ENCODE results near the gene ANTXR1.

The ANTXR1 gene

DNA sequence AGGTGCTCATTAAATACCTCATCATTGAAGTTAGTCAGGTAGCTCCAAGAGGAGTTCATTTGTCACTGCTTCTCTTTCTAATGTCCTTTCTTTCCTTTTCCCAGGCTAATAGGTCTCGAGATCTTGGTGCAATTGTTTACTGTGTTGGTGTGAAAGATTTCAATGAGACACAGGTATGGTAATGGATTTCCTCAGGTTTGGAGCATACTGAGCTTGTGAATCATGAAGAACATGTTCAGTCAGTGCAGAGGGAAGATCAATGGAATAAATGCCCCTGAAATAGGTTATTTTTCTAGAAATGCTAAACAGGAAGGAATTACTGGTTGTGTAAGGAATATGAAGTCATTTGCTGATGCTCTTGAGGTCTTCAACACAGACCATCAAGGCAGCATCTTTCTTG is 62.5 kb downstream of the ANTXR1 start:
- no peak for DNase-seq

DNA sequence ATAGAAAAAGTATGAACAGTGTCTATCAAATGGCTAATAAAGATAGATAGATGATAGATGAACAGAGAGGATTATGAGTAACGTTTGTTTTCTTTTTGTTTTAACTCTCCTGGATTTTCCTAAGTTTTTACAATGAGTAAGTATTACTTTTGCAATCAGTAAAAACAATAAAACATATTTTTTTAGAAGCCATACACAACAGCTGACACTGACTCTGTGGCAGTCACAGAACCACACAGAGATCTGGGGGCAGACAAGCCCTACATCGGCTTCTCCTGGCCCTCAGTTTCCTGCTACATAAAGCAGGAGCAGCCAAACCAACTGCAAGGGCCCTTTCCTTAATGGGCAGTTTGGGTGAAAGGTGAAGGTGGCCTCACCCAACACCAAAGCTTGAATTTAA is 63.6 kb downstream of the ANTXR1 start:
- no peak for DNase-seq

DNA sequence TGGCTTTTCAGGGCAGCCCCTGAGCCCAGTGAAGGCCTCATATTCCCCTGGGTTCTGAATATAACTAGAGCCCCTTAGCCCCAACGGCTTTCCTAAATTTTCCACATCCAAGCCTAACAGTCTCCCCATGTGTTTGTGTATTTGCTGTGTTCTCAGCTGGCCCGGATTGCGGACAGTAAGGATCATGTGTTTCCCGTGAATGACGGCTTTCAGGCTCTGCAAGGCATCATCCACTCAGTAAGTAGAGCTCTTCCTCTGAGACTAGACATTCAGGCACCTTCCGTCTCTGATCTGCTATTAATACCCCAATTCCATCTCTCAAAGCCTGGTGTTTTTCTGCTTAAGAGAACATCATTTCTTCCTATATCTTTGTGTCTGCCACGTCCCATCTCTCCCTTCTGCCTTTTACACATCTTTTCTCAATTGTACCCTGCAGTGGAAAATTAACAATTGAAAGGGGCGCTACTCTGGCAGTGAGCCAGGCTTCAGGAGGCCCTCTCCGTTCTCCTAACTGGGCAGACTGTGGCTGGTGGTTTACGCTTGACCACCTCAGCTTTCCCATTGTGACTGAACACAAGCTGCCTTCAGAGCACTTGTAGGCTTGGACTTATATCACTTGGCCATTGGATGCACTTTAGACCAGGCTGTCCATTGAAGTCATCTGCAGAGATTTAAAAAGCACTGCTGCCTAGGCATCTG is 64.4 kb downstream of the ANTXR1 start:
- no peak for DNase-seq

DNA sequence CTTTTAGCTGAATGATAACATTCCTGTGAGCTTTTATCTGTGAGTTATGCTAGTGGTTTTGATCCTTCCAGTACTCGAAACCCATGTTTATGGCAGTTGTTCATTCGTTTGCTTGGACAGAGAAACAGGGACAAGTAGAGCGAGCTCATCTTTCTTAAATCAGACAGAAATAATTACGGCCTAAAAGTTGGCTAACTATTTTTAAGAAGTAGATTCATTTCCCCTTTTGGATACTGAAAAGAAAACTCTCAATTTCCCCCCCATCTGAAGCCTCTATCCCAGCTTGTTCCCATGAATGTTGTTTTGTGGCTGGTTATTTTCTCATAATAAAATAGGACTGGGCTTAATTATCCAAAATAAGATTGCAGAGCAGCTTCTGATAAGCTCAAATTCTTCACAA is 67.1 kb downstream of the ANTXR1 start:
- DNase-seq: no peak

DNA sequence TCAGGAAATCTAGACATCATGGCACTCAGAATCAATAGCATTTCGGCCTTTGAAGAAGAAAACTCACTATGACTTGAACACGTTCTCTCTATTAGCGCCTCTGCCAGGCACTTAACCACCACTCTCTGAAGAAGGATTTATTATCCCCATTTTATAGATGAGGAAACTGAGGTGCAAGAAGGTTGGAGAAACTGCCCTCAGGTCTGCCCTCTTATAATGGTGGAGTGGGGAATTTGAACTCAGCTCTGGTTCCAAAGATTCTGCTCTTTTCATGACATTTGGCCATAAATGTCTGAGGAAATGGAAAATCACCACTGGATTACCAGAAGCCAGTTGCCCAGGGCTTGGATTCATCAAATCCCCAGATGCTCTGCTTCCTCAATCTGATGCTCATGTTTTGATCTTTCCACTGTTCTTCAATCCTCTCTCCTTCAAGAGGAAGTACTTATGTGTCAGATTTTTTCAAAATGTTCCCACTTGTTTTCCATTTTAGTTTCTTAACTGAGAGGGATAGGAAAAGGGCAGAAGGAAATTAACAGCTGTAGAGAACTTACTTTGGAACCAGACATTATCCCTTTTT is 68.1 kb downstream of the ANTXR1 start:
- DNase-seq: no peak

DNA sequence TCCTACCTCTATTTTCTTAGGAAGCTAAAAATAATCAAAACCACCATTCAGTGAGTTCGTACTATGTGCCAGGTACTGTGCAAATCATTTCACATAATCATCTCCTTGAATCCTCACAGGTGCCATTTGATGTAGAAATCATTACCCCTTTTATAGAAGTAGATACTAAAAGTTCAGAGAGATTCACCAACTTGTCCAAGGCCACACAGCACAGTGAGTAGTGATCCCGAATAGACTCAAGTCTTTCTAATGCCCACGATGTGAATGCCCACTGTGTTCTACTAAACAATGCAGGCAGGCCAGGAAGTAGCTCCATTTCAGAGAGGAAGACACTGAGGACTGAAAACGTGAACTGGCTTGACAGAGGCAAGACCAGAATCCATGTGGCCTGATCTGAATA is 68.8 kb downstream of the ANTXR1 start:
- DNase-seq: no peak

DNA sequence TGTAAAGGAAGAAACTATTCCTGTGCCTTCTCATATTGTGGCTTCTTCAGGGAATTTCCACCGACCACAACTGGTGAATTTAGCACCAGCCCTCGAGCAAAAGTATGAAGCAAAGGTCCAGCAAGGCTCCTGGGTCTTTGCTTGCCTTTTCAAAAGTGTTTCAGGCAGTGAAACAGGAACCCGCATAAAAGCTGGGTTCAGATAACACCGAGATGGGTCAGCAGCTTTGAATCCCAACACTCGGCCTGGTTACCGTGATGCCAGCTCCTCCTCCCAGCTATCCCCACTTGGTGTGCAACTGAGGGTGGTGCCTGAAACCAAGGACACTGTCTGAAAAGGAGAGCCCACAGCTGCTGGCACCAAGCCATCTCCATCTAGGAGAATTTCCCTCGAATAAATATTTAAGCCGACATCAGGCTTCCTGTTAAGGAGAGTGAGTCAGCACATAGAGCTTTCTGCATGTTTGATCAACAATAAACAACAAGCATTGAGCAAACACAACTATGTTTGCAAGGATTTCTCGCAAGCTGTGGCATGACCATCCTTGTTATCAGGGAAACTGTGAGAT is 69.5 kb downstream of the ANTXR1 start:
- no peak for DNase-seq

DNA sequence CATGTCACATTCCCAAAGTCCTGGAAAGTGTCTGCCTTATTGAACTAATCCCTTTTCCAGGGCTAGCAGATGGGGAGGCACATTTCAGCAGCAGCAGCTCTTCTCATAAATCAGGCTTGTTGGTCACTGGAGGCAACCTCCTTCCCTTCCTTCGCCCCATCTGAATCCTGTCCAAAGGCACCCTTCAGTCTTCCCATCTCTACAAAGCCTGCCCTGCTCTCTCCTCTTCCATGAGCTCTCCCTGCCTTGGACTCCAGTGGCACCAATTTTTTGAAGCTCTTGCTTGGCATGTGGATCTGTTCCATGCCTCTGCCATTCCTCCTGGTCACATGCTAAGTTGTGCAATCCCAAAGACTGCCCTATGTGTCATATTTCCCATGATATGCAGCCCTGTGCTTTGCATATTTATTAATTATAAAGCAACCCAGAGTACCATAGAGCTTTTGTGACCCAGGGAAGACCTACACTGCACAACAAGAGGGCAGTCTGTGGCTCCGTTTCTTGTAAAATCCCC is 70.3 kb downstream of the ANTXR1 start:
- no peak for DNase-seq

DNA sequence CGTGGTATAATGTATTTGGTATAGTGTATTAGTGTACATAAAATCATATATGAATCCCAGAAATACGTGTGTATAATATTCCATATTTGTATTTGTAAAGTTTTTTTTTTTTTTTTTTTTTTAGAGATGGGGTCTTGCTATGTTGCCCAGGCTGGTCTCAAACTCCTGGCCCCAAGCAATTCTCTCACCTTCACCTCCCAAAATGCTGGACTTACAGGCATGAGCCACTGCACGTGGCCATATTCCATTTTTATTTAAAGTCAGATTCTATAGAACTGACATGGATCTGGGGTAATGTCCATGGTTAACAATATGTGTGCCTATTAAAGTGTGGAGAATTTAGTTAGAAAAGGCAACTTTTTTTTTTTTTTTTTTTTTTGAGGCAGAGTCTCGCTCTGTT is 71.5 kb downstream of the ANTXR1 start:
- DNase-seq: no peak

DNA sequence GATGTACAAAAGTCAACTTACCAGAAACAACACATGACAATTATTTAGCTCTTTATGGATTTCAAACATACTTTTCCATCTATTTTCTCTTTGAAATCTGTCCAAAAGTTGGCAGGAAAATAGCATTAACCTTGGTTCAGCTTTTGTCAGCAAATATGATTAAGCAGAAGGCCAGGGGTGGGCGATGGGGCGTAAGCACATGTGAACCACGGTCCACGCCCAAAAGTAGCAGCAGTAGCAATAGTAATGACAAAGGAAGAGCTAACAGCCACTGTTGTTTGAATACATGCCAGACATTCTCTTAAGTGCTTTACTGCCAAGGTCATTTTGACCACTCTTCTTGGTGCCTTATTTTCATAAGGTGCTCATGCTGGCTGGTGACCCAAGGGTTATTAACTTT is 73.5 kb downstream of the ANTXR1 start:
- no peak for DNase-seq

DNA sequence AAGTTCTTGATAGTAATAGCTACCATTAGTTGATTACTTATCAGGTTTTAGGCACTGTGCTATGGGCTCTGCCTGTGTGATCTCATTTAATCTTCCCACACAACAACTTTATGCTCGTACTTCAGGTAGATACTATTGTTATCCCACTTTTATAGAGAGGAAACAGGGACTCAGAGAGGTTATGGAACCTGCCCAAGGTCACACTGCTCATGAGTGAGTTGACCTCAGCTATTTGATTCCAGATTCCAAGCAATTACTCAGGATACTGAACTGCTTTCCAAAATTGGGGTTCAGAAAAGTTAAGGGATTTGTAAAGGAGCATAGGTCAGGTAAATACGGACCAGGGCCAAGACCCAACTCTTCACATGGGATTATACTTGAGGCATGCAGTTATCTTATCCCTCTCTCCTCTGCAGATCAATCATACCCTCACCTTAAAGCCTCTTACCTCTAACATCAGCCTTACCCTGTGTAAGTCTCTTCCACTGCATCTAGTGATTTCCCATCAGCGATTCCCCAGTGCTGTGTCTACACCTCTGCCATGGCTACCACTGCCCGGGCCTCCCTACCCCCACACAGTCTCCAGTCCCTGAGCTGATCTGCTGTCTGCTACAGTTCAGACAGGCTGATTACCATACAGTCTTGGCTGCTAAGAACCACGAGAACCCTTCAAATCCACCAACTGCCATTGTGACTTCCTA is 74.4 kb downstream of the ANTXR1 start:
- DNase-seq: no peak

DNA sequence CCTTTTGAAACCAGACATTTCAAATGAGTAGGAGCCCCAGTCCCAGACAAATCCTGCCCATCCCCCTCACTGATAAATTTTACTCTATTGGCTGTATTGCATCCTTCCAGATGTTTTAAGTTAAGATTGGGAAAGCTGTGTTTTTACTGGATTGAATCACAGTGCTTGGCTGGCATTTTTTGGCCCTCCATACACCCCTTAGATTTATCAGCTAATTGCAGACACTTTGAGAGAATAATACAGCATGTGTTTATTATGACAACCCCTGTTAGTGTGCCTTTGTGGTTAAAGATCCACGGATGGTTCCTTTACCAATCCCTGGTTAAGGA is 74.9 kb downstream of the ANTXR1 start:
- no peak for DNase-seq

DNA sequence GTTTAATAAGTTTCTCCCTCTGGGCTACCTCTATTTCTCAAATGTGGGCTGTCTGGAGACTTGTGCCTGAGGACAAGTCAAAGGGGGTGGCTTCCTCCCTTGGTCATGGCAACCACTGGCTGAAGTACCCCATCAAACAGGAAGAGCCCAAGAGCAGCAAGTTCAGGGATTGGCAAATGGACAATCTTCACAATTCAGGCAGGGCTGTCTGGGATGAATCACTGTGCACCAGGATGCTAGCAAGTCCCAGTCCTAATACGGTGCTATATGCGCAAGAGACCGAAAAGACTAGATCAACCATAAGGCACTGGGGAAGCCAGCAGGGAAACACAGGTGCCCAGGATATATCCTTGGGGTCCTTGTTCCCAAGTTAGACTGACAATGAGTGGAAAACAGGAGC is 75.5 kb downstream of the ANTXR1 start:
- DNase-seq: no peak

DNA sequence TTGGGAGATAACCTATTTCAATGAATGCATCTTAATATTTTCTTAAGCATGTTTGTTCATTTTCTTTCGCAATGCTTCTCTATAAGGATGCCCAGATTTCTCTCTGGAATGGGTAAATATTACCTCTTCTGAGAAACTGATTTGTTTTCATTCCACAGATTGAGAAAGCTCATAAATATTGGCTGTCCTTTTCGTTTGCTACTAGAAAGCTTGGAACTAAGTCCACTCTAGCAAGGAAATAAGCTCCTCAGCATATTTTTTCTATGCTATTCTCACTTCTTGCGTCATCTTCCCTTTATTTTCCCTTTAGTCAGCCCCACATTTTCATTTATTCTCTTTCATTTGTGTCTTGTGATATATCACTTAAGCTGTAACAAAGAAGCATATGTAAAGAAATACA is 76.3 kb downstream of the ANTXR1 start:
- no peak for DNase-seq

DNA sequence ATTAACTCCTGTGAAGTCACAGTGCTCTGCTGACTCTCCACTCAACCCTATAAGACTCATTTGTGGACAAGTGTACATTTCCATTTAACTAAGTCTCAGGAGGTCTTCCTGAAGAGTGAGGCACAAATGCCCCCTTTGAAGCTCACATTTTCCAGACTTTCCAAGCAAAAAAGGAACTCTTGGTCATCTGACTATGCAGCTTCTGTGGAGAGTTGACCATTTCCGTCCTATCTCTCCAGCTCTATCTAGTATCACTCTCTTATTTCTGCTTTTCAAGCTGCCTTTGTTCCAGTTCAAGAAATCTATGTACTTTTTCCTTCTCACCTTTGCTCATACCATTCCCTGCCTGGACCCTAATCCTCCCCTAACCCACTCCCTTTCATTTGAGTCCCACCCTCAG is 77.0 kb downstream of the ANTXR1 start:
- DNase-seq: no peak

DNA sequence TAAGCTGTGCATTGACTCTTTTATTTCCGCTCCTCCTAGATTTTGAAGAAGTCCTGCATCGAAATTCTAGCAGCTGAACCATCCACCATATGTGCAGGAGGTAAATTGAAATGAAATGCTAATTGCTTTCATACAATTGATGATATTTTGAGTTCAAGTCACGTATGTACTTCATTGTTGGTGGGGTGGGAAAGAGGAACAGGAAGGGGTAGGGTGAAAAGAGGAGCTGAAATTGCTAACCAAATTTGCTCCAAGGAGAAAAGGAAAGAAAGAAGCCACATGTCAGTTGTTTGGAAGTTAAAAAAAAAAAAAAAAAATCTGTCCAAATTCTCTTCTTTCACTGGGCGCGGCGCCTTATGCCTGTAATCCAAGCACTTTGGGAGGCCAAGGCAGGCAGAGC is 77.8 kb downstream of the ANTXR1 start:
- DNase-seq: no peak

DNA sequence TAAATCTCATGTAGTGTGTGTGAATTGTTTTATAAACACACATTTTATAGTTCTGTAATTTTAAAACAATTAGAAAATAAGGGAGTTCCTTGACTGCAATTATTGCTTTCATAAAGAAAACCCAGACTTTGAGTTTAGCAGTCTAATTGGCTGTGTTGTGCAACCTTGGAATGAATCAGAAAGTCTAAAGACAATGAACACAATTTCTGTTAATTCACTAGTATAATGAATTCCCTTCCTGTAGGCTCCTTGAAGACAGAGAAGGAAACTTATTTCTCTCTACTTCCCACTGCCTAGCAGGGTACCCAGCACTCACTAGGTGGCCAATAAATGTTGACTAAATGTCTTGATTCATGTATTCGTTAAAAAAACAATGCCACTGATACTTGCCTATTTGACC is 79.9 kb downstream of the ANTXR1 start:
- DNase-seq: no peak

DNA sequence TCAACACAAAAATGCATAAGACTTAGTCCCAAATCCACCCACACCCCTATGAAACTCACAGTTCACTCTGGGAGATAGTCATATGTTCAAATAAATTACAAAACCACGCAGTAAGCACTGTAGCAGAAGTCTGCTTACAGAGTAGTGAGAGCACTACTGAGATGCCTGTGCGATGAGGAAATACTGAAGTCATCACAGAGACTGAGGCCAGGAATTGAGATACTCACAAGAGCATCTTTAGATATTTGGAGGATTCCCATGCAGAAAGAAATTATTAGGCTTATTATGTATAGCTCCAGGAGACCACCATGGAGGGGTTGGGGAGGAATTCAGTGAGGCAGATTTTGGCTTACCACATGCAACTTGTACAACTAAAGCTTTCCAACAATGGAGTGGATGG is 82.3 kb downstream of the ANTXR1 start:
- no peak for DNase-seq

DNA sequence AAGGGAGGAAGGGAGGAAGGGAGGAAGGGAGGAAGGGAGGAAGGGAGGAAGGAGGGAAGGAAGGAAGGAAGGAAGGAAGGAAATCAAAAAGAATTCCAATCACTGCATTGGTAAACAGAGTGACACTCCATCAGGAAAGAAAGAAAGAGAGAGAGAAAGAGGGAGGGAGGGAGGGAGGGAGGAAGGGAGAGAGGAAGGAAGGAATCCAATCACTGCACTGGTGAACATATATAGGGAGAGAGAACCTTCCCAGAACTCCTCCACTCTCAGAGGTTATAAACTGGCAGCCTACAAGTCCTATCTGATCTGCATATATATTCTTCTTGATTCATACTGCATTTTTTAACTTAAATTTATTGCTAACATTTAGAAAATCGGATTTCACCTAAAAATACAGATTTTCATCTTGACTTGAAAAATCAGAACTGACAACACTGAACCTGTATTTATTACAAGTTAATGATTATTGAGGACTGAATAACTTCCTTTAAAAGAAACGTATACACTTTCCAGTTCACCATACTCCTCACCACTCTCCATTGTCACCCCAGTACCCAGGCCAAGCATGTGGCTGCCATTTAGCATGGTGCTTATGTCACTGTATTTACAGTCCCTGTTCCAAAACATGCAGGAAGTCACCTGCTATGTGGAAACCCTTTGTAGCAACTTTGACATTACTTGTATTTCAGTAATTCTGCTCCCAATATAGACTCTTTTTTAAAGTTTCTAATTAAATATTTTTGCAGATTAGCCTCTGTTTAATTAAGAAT is 83.5 kb downstream of the ANTXR1 start:
- no peak for DNase-seq

DNA sequence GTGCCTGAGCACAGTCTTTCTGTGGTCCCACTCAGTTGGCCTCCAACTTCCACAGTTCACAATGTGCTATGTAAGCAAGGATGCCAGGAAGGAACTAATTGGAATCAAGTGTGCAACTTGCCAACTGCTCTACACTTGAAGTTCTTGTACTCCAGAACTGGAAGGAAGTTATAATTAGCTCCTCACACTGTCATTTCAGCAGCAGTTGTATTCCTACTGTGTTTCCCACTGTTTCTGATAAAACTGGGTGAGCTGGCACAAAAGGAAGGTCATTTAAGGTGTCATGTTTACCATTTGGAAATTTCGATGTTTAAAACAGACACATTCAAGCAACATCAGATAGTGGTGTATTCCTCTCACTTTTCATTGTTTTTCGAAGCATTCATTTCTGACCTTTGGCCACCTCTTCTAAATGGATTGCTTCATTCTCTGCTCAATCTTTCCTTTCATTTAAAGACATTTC is 84.2 kb downstream of the ANTXR1 start:
- no peak for DNase-seq

DNA sequence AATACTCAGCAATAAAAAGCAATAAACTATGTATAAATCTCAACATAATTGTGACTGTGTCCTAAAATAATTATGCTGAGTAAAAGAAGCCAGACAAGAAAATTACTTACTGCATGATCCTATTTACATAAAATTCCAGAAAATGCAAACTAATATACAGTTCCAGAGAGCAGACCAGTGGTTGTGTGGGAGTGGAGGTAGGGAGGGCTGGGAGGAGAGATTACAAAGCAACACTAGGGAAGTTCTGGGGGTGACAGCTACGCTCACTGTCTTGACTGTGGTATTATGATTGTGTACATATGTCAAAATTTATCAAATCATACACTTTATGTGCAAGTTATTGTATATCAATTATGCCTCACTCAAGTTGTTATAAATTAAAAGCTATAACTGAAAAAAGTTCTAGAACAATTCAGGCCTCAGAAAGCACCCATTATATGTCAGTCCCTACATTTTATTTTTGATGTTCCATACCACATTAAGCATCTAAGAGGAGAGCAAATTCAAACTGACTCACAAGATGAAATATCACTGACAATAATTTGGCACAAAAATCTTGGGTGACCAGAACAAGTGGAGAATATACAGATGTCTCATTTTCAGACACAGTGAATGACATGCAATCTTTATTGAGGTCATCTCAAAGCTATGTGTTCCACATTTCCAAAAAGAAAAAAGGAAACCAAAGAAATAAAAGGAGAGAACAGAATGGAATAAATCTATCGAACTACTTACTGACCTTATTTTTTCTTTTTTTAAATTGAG is 85.1 kb downstream of the ANTXR1 start:
- DNase-seq: no peak

DNA sequence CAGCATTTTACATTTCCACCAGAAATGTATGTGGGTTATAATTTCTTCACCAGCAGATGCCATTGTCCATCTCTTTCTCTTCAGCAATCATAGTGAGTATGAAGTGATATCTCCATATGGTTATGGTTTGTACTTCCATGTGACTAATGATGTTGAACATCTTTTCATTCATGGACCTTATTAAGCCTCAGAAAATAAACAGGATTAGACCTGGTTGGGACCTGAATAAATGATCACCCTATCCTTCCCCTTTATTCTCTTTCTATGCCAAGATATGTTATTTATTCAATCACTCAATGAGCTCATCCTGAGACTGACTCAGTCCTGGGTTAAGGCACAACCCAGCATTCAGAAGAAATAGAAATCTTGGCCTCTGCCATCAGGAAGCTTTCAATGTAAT is 86.6 kb downstream of the ANTXR1 start:
- no peak for DNase-seq
